Subcutaneous adipose tissue (tissue), 4 donors: ENCODE results near the gene USP43. TPM values are rescaled to one million over a fixed set of nuclear protein-coding genes. Genes with fewer than 3 reads are reported as not detected.

Experiments used
- CTCF ChIP-seq: fragments of 450-650 bp; IDR thresholded peaks from one replicate; pipeline ENCODE4 v1.5.1; 2016; ENCODE audit warnings: low read depth, mild to moderate bottlenecking, control low read depth, antibody characterized with exemption, moderate library complexity
- total RNA-seq, 4 donors: library from RNA; depleted of rRNA; stranded (reverse); fragments of >200 nt; gene quantifications; one replicate each; pipeline ENCODE4 v1.1.0, GENCODE V29; 2016

The USP43 gene
- total RNA-seq, 4 donors from 2014 or later = 0.22 to 0.51 TPM; not detected in 2

GRCh38 chr17:9669551-9670008 is 24.3 kb downstream of the USP43 start:
- TF ChIP-seq CTCF = no peak

- TF ChIP-seq CTCF = no peak
Observed at GRCh38 chr17:9670596-9670995, 25.3 kb downstream of the USP43 start.

GRCh38 chr17:9671559-9671958 is 26.2 kb downstream of the USP43 start:
- no peak for TF ChIP-seq CTCF

GRCh38 chr17:9672266-9672665 is 26.9 kb downstream of the USP43 start:
- TF ChIP-seq CTCF = no peak

GRCh38 chr17:9672691-9673090 is 27.4 kb downstream of the USP43 start:
- no peak for TF ChIP-seq CTCF

- no peak for TF ChIP-seq CTCF
Observed at GRCh38 chr17:9676084-9676483, 30.8 kb downstream of the USP43 start.

GRCh38 chr17:9676820-9677310 is 31.5 kb downstream of the USP43 start:
- TF ChIP-seq CTCF = no peak
